ENCODE results near the gene DLST. TPM values are rescaled to one million over a fixed set of nuclear protein-coding genes. Genes with fewer than 3 reads are reported as not detected.

Gene DLST
- total RNA-seq, 1 donor from 2014 or later = 74.4 TPM

- Mint-ChIP-seq H3K9me3 (no peaks in the 10 kb centered on the region), H3K27ac (no peak overlapping the region), H3K4me1 (peaks cover 18% of the 10 kb centered on the region), H3K27me3 (ENCODE audit: low read depth) (no peaks in the 10 kb centered on the region), H3K4me3 (no peak overlapping the region), H3K36me3 (no peaks in the 10 kb centered on the region)
- DNase-seq (ENCODE audit: low spot score in 2 of 2, unreplicated experiment in 2 of 2) = no peak
- TF ChIP-seq, protein P1, sequence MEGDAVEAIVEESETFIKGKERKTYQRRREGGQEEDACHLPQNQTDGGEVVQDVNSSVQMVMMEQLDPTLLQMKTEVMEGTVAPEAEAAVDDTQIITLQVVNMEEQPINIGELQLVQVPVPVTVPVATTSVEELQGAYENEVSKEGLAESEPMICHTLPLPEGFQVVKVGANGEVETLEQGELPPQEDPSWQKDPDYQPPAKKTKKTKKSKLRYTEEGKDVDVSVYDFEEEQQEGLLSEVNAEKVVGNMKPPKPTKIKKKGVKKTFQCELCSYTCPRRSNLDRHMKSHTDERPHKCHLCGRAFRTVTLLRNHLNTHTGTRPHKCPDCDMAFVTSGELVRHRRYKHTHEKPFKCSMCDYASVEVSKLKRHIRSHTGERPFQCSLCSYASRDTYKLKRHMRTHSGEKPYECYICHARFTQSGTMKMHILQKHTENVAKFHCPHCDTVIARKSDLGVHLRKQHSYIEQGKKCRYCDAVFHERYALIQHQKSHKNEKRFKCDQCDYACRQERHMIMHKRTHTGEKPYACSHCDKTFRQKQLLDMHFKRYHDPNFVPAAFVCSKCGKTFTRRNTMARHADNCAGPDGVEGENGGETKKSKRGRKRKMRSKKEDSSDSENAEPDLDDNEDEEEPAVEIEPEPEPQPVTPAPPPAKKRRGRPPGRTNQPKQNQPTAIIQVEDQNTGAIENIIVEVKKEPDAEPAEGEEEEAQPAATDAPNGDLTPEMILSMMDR (IDR thresholded peaks at IDR 0.05; ENCODE audit: unreplicated experiment) = no peak
Observed at GRCh38 chr14:74938531-74939495, 57.1 kb downstream of the DLST start.

- peaks cover 13% of the 10 kb centered on the region for H3K4me1 Mint-ChIP-seq
- H3K9me3 Mint-ChIP-seq = no peaks in the 10 kb centered on the region
- H3K36me3 Mint-ChIP-seq = no peaks in the 10 kb centered on the region
- no peak for DNase-seq (ENCODE audit: low spot score in 2 of 2, unreplicated experiment in 2 of 2)
- no peaks in the 10 kb centered on the region for H3K27me3 Mint-ChIP-seq (ENCODE audit: low read depth)
- TF ChIP-seq, protein P1 (IDR thresholded peaks at IDR 0.05; ENCODE audit: unreplicated experiment) = no peak
- H3K4me3 Mint-ChIP-seq = no peak overlapping the region
- H3K27ac Mint-ChIP-seq = peak overlapping the region; percentile 39
Observed at GRCh38 chr14:74940956-74941565, 59.3 kb downstream of the DLST start.

DNA sequence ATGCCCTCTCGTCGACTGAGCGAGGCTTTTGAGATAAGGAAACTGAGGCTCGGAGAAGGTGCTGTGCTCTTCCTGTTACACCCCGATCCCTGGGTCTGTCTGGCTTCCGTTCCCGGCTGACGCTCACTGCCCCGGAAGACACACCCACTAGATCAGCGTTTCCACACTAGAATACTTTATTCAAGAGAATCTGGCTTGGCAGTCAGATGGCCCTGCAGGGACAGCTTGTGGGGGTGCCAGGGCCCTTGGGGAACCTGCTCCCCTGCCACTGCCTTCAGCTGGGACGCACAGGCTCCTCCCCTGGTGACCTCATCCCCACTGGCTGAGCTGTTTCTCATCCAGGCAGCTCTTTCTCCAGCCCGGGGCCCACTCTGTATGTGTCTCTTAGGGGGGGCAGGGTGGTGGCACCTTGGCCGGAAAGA lies 60.0 kb downstream of the DLST start:
- Mint-ChIP-seq H3K27ac (peak overlapping the region; percentile 53), H3K4me1 (peaks cover 18% of the 10 kb centered on the region), H3K9me3 (no peaks in the 10 kb centered on the region), H3K4me3 (no peak overlapping the region), H3K27me3 (ENCODE audit: low read depth) (no peaks in the 10 kb centered on the region), H3K36me3 (peaks cover 1% of the 10 kb centered on the region)
- TF ChIP-seq, protein P1 (IDR thresholded peaks at IDR 0.05; ENCODE audit: unreplicated experiment) = no peak
- DNase-seq (ENCODE audit: low spot score in 2 of 2, unreplicated experiment in 2 of 2) = no peak

DNA sequence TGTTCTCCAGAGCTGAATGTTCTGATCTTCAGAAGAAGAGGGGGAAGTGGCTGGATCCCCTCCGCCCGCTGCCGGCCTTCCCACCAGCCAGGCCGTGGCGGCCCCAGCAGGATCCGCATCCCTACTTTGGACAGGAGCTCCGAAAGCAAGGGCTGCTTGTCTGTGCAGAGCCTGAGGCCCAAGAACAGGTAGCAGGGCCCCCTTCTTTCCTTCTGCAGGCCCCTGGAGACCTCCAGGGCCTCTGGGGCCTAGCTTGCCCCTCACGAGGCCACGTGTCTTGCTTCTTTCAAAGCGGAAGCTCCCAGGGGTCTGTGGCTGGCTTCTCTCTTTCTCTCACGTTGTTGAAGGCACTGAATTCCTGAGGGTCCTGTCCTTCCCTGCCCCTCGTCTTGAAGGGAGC lies 60.5 kb downstream of the DLST start:
- peaks cover 19% of the 10 kb centered on the region for H3K4me1 Mint-ChIP-seq
- peaks cover 1% of the 10 kb centered on the region for H3K36me3 Mint-ChIP-seq
- no peak overlapping the region for H3K27ac Mint-ChIP-seq
- no peaks in the 10 kb centered on the region for H3K9me3 Mint-ChIP-seq
- no peak for DNase-seq (ENCODE audit: low spot score in 2 of 2, unreplicated experiment in 2 of 2)
- TF ChIP-seq, protein P1 (IDR thresholded peaks at IDR 0.05; ENCODE audit: unreplicated experiment) = no peak
- H3K4me3 Mint-ChIP-seq = no peak overlapping the region
- no peaks in the 10 kb centered on the region for H3K27me3 Mint-ChIP-seq (ENCODE audit: low read depth)

DNA sequence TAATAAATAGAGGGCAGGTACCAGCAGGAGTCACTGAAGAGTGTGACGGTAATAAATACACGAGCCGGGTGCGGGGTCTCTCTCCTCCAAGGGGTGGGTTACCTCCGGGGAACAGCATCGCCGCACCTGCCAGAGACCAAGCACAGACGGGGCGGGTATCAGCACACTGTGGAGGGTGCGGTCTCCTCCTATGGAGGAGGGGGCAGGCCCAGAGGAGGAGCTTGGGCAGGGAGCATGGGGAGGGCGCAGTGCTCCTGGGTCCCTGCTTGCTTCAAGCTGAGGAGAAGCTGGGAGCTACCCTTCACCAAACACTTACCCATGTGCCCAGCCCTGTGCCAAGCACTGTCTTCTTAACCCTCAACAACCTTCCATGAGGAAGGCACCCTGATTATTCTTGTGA lies 60.9 kb downstream of the DLST start:
- TF ChIP-seq, protein P1 (IDR thresholded peaks at IDR 0.05; ENCODE audit: unreplicated experiment) = no peak
- H3K4me3 Mint-ChIP-seq = no peak overlapping the region
- no peaks in the 10 kb centered on the region for H3K27me3 Mint-ChIP-seq (ENCODE audit: low read depth)
- peaks cover 19% of the 10 kb centered on the region for H3K4me1 Mint-ChIP-seq
- no peak for DNase-seq (ENCODE audit: low spot score in 2 of 2, unreplicated experiment in 2 of 2)
- peaks cover 1% of the 10 kb centered on the region for H3K36me3 Mint-ChIP-seq
- H3K9me3 Mint-ChIP-seq = no peaks in the 10 kb centered on the region
- H3K27ac Mint-ChIP-seq = no peak overlapping the region

Data from mesothelial cell of epicardium (in vitro differentiated cells).